HEK293T (cell line): ENCODE measurements around the gene LZTFL1.

Experiments used
- CTBP1 ChIP-seq: fragments of 450-650 bp; IDR thresholded peaks from 2 replicates; pipeline ENCODE4 v1.6.1; 2016; ENCODE audit warnings: borderline replicate concordance
- ELF4 ChIP-seq: fragments of 450-650 bp; IDR thresholded peaks from 2 replicates; pipeline ENCODE4 v1.6.1; 2017; ENCODE audit warnings: antibody characterized with exemption
- FOXK2 ChIP-seq: fragments of 450-650 bp; IDR thresholded peaks from 2 replicates; pipeline ENCODE4 v1.6.1; 2016; ENCODE audit warnings: mild to moderate bottlenecking
- LEF1 ChIP-seq: fragments of 450-650 bp; IDR thresholded peaks from 2 replicates; pipeline ENCODE4 v1.6.1; 2017; ENCODE audit warnings: mild to moderate bottlenecking, borderline replicate concordance
- PKNOX1 ChIP-seq: fragments of 450-650 bp; IDR thresholded peaks from 2 replicates; pipeline ENCODE4 v1.6.1; 2016
- SP1 ChIP-seq: fragments of 450-650 bp; IDR thresholded peaks from 2 replicates; pipeline ENCODE4 v1.6.1; 2017
- TARDBP ChIP-seq: fragments of 450-650 bp; IDR thresholded peaks from 2 replicates; pipeline ENCODE4 v1.6.1; 2016

- TF ChIP-seq CTBP1: no peak
- TF ChIP-seq TARDBP: no peak
- no peak for TF ChIP-seq ELF4
- TF ChIP-seq PKNOX1: no peak
- TF ChIP-seq SP1: no peak
- no peak for TF ChIP-seq LEF1
- no peak for TF ChIP-seq FOXK2
Measured at GRCh38 chr3:45786801-45787495, 55.0 kb downstream of the LZTFL1 start.
